ENCODE data around the gene PDF.

- TF ChIP-seq CTCF (IDR thresholded peaks at IDR 0.05) (no peak), POLR2A (IDR thresholded peaks at IDR 0.05) (no peak), POLR2AphosphoS5 (IDR thresholded peaks at IDR 0.05; ENCODE audit: insufficient read depth in 1 of 2, low read depth in 1 of 2) (no peak)
Observed at GRCh38 chr16:69334696-69335095, 4.3 kb upstream of the PDF start.
